Activated gamma-delta T cell treated with Interleukin-2 at 50 U/mL for 16 hours (primary cell): ENCODE measurements around the gene MRPS26.

Experiments used
- DNase-seq: peaks from one replicate; pipeline ENCODE4 v3.0.0-alpha.2; 2020

MRPS26 gene

GRCh38 chr20:3077618-3078134, 31.8 kb downstream of the MRPS26 start:
- no peak for DNase-seq

DNA sequence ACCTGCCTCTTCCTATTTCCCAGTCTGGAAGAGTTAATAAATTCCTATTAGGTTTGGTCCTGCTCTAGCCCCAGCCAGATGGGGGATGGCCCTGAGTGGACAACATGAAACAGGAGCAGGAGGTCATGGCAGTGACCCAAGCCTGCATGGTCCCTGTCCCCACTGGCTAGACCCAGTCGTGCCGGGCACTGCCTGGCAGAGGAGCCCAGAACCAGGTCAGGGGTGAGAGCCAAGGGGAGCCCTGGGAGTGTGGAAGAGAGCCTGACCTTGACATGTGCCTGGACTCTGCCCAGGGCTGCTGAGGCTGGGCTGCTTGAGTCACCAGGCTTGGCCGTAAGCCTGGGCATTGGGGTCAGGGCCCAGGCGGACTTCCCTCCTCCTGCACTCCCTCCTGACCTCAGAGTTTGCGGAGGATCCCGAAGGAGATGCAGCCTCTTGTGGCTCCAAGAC, 35.1 kb downstream of the MRPS26 start:
- DNase-seq = no peak

- DNase-seq = no peak
Observed at GRCh38 chr20:3081641-3082040, 35.8 kb downstream of the MRPS26 start.

GRCh38 chr20:3082306-3082951, 36.6 kb downstream of the MRPS26 start:
- no peak for DNase-seq

DNA sequence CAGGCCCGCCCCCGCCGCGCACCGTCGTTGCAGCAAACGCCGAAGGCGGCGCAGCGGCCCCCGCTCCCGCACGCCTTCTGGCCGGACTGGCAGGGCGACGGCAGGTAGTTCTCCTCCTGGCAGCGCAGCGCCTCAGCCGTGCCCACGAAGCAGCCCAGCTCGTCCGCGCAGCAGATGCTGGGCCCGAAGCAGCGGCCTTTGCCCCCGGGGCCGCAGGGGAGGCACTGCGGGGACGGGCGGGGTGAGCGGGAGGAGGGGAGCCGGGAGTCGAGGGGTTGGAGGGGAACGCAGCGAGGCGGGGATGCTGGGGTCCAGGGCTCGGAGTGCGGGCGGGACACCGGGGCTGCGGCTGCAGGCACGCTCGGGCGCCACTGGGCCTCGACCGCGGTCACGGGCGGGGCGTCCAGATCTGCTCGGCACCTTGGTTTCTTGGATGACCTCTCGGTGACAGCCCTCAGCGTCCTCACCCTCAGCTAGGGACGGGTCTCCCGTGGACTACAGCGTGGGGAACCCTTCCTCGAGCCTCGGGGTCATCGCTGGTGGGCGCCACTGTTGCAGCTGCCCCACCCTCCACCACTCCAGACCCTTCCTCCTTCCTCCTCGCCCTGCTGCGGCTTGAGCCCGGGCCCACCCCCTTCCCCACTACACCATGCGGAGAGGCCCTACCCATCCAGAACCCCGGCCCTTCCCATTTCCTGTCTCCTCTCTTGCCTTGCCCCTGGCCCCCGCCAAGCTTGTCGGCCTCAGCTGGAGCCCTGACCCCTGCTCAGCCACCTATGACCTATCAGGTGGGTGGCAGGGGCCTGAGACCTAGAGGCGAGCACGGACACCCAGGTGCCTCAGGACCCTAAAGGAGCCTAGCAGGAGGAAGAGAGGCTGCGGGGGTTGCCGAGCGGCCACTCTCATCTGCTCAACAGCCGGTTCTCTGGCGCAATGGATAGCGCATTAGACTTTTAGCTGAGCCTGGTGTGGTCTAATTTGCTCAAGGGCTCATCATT, 37.4 kb downstream of the MRPS26 start:
- no peak for DNase-seq

DNA sequence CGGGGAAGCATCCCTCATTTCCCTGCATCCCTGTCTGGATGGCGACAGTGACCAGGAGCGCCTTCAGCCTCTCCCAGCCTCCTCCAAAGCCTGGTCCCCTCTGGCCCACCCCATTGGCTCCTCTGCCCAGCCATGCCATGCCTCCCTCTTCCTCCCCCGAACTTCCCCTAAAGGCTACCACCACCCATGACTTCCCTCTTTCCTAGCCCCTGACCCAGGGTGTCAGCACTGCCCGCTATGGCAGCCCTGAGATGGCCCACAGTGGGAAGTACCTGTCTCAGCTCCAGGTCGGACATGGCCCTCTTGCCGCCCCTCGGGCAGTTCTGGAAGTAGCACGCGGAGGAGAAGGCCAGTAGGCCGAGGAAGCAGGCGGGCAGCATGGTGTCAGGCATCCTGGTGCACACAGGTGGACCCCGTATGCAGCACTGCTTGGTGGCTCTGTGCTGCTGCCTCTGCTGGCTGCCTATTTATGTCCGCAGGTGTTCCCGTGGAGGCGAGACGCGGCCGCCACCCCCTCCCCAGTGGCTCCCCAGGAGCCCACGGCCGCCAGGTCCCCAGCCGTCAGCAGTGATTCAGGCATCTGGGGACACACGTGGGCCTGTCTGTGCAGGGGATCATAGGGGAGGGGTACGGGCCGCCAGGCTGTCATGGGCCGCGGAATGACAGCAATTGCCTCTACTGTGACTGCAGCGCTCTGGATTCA, 38.6 kb downstream of the MRPS26 start, which contains the start of gene AVP:
Gene AVP, minus strand, starts transcription at position 442 of the 703 bp plus-strand sequence. Its CDS starts 50 bp downstream, at position 392.
- no peak for DNase-seq

DNA sequence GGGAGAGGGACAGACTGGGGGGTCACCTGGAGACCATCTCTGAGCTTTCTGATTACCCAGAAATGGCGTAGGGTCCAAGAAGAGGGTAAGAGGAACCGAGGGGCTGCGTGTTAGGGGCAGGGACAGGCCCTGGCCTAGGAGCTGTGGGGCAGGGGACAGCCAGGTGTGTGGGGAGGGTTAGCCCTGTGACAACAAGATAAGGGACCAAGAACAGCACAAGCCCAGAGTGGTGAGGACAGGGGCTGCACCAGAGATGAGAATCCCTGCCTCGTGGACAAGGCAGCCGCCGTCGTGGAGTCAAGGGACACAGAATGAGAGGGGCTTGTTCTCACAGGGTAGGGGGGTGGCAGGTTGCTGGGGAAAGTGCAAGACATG, 39.1 kb downstream of the MRPS26 start:
- no peak for DNase-seq

DNA sequence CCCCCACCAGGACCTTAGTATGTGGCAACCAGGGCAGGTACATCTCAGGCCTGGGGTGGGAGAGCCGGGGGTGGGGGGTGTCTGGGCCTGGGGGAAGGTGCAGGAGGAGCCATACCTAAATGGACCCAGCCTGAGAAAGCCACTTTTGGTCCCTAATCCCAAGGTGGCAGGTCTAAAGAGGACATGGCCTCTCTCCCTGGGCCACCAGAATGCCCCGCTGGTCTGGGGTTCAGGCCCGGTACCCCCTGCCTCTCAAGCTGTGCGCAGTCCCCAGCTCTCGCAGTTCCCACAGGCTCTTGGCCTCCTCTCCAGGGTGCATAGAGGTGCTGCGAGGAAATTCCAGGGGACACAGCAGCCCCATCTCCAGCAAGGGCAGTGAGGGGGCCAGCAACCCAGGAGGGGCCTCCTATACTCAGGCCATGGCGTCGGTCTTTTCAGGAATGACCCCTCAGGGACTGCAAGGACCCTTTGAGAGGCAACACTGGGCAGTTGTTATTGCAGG, 39.8 kb downstream of the MRPS26 start:
- DNase-seq = no peak

DNA sequence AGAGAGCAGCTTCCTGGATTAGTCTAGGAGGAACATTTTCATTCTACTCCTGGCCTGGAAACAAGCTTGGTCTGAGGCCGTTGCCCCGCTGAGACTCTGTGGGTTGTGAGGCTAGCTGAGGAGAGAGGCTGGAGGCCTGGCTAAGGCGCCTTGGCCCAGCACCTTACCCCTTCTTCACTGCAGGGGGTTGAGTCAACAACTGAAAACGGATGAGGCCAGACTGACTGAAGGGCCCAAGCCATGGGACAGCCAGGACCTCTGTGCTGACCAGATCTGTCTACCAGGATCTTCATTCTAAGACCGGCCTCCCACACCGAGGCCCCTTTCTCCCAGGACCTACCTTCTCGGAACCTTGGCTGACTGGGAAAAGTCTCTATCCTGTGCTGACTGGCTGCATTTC, 42.2 kb downstream of the MRPS26 start:
- no peak for DNase-seq

GRCh38 chr20:3090565-3090964, 44.7 kb downstream of the MRPS26 start:
- DNase-seq = no peak

GRCh38 chr20:3092611-3093379, 46.9 kb downstream of the MRPS26 start:
- peak; percentile 37 for DNase-seq

DNA sequence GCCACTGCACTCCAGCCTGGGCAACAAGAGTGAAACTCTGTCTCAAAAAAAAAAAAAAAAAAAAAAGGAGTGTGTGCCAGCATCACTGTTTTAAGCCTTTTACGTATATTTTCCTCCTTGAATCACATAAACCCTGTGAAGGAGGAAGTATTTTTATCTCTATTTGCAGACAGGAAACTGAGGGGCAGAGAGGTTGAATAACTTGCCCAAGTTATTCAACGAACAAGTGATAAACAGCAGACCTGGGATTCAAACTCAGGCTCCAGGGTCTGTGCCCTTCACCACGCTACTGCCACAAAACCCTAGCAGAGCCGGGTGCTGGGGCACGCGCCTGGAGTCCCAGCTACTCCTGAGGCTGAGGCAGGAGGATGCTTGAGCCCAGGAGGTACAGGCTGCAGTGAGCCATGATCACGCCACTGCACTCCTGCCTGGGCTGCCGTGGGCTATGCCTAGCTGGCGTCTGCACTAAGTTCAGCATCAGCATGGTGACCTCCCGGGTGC, 48.1 kb downstream of the MRPS26 start:
- DNase-seq = no peak

DNA sequence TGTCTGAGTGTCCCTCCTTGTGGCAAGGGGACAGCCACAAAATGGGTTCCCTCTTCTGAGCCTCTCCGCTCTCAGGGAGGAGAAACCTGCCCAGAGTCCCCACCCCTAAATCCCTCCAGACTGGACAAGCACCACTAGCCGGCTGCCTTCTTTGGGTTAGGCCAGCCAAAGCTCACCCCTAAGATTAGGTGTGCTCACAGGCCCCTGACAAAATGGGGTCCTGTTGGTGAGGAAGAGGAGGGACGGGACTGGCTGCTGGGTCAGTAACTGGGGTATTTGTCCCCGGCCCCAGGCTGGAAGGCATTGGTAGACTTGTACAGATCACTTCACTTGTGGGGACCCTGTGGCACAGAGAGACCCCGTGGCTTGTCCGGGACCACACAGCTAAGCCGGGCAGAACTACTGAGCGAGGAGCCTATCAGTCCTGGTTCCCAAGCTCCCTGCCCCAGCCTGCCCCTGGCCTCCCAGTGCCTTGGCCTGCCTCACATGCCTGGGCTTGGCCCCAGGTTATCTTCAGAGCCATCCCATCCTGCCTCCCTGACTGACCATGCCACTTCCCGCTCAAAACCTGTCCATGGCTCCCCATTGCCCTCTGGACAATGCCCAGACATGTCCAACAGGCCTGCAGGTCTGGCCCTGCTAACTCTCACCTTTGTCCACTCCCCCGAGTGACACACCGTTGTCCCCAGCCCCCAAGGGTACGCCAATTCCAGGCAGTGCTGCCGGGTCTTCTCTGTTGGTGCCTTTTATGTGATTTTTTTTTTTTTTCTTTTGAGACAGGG, 49.2 kb downstream of the MRPS26 start:
- DNase-seq = no peak
